ENCODE data around the gene CHCHD10. TPM values are rescaled to one million over a fixed set of nuclear protein-coding genes. Genes with fewer than 3 reads are reported as not detected.
A peak's percentile ranks its signal among the peaks of the same experiment; 100 is the strongest.

The CHCHD10 gene
- total and polyA plus RNA-seq, 2 of the 8 experiments (the other 6 are each of a cell fraction or from before 2014, with no cell fraction given) = 58.3 to 94.5 TPM

DNA sequence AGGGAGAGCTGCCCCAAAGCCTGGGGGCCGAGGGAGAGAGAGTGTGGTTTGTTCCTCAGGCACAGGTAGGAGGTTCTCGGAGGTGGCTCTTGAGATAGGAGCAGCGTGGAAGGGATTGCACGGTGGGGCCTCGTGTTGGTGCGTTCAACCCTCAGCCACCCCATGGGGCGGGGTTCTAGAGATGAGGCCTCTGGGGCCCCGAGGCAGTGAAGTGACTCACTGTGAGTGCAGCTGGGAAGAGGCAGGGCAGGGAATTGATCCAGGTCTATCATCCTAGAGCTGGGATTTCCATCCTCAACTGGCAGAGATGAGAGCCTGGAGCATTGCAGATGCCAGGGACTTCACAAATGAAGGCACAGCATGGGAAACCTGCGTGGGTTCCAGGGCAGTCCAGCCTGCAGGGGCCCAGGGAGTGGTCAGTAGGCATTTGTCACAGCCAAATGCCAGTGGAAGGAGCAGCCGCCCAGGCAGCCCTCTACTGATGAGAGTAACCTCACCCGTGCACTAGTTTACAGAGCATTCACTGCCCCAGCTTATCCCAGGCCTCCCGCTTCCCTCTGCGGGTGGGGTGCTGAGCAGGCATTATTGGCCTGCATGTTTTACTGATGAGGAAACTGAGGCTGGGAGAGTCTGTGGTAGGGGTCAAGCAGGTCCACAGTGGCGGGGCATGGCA is 13.9 kb upstream of the CHCHD10 start:
- H3K27ac ChIP-seq (ENCODE audit: low read depth, low read length) = no peak overlapping the region
- H3K9ac ChIP-seq (replicated peaks in 1 of 4; ENCODE audit: extremely low read depth in 1 of 4, low read depth in 3 of 4, low read length in 3 of 4) = no peak overlapping the region
- H2BK15ac ChIP-seq (ENCODE audit: low read length) = no peak overlapping the region
- no peak overlapping the region for H2BK20ac ChIP-seq (ENCODE audit: low read length)
- H2BK120ac ChIP-seq (replicated peaks; ENCODE audit: low read depth, low read length) = no peak overlapping the region
- H4K5ac ChIP-seq (ENCODE audit: insufficient read length, low read depth, low read length) = no peak overlapping the region
- H3K4ac ChIP-seq (replicated peaks; ENCODE audit: insufficient read length, low read depth, low read length) = no peak overlapping the region
- H2BK12ac ChIP-seq (ENCODE audit: low read depth, low read length) = no peak overlapping the region
- WGBS, 2 experiments (ENCODE audit: extremely low coverage in 1 of 2, insufficient coverage in 1 of 2, insufficient read length in 1 of 2, insufficient replicate concordance in 2 of 2, low coverage in 1 of 2, low lambda C conversion rate in 2 of 2, missing lambda C conversion rate in 1 of 2) = 91% methylated on average over 14 of the region's 14 CpGs; no CpG with 5 or more reads in 1 of the 2 experiments
- H3K27me3 ChIP-seq (replicated peaks in 1 of 4; ENCODE audit: control insufficient read depth in 3 of 4, extremely low read depth in 1 of 4, insufficient read depth in 3 of 4, low read length in 3 of 4) = no peaks in the 10 kb centered on the region
- no peaks in the 10 kb centered on the region for H3K9me3 ChIP-seq (ENCODE audit: insufficient read depth in 2 of 2, low read depth in 1 of 2, low read length in 1 of 2)
- H3K36me3 ChIP-seq (ENCODE audit: control insufficient read depth in 2 of 4, insufficient read depth in 4 of 4, low read length in 3 of 4) = no peaks in the 10 kb centered on the region
- no peak overlapping the region for H3K23ac ChIP-seq (ENCODE audit: insufficient read length)
- no peaks in the 10 kb centered on the region; the same call in 1 of the 2 replicates for H3K79me1 ChIP-seq (ENCODE audit: low read depth, low read length)
- no peak overlapping the region for H3K4me3 ChIP-seq (ENCODE audit: extremely low read depth in 1 of 4, insufficient read depth in 2 of 4, low read depth in 3 of 4, low read length in 4 of 4)
- H2AK5ac ChIP-seq (ENCODE audit: low read depth, low read length) = no peak overlapping the region
- no peak overlapping the region for H3K14ac ChIP-seq (ENCODE audit: insufficient read length)
- H3K18ac ChIP-seq (ENCODE audit: extremely low read depth, low read length) = no peak overlapping the region
- H3K4me2 ChIP-seq (ENCODE audit: insufficient read depth in 1 of 2, low read depth in 2 of 2, low read length in 2 of 2) = no peak overlapping the region
- no peaks in the 10 kb centered on the region for H3K23me2 ChIP-seq (ENCODE audit: low read depth, low read length)
- H4K20me1 ChIP-seq (replicated peaks in 1 of 2; ENCODE audit: control insufficient read depth in 1 of 2, insufficient read depth in 2 of 2, low read length in 2 of 2) = peaks cover 0 to 2% of the 10 kb centered on the region in 2 experiments
- H3K56ac ChIP-seq (replicated peaks; ENCODE audit: insufficient read length, low read depth, low read length) = no peak overlapping the region
- CTCF ChIA-PET (ENCODE audit: partially characterized antibody) = no interaction called here
- no peak overlapping the region for H2BK5ac ChIP-seq (ENCODE audit: low read depth, low read length)
- DNase-seq (ENCODE audit: low read depth in 1 of 2, low spot score in 2 of 2) (no peak), FAIRE-seq (no peak)
- POLR2A ChIA-PET (ENCODE audit: partially characterized antibody) = interaction anchor here (1.5 to 2.0 kb wide), 2 partner anchors 8 to 113 kb away, joined by 3 to 5 read pairs; partner anchors contain the start of gene MMP11
- peak overlapping the region; percentile 51; the same call in 1 of the 2 replicates for H4K8ac ChIP-seq (ENCODE audit: extremely low read depth, insufficient read depth, low read length)
- no peaks in the 10 kb centered on the region for H3K79me2 ChIP-seq (ENCODE audit: control insufficient read depth in 1 of 2, insufficient read depth in 2 of 2, low read length in 2 of 2)
- no peak overlapping the region for H2AFZ ChIP-seq (ENCODE audit: low read length)
- peaks cover 0 to 10% (median 4%) of the 10 kb centered on the region in 4 experiments; a peak in 3 of 7 replicates for H3K4me1 ChIP-seq (replicated peaks in 1 of 4; ENCODE audit: control insufficient read depth in 3 of 4, insufficient read depth in 4 of 4, low read length in 3 of 4)
- no peak overlapping the region for H4K91ac ChIP-seq (replicated peaks; ENCODE audit: insufficient read length, low read length)
- TF ChIP-seq TAF7 (optimal IDR thresholded peaks at IDR 0.05; ENCODE audit: borderline replicate concordance, low read depth, low read length) (no peak), CREB1 (IDR thresholded peaks at IDR 0.05) (no peak), TCF12 (IDR thresholded peaks at IDR 0.05; ENCODE audit: low read depth, low read length) (no peak), HDAC6 (IDR thresholded peaks at IDR 0.05; ENCODE audit: low read depth, low read length) (no peak), POU5F1 (IDR thresholded peaks at IDR 0.05; ENCODE audit: low read depth, low read length) (no peak), SIRT6 (IDR thresholded peaks at IDR 0.05; ENCODE audit: low read length) (no peak), RNF2 (IDR thresholded peaks at IDR 0.05; ENCODE audit: borderline replicate concordance, low read depth, low read length, missing control alignments, poor library complexity, severe bottlenecking) (no peak), SIX5 (IDR thresholded peaks at IDR 0.05; ENCODE audit: low read depth, low read length) (no peak), RXRA (IDR thresholded peaks at IDR 0.05; ENCODE audit: insufficient read depth, low read depth, low read length) (no peak), EGR1 (IDR thresholded peaks at IDR 0.05; ENCODE audit: borderline replicate concordance, low read depth, low read length) (no peak)
